ENCODE results near the gene RPP25.

Gene RPP25

DNA sequence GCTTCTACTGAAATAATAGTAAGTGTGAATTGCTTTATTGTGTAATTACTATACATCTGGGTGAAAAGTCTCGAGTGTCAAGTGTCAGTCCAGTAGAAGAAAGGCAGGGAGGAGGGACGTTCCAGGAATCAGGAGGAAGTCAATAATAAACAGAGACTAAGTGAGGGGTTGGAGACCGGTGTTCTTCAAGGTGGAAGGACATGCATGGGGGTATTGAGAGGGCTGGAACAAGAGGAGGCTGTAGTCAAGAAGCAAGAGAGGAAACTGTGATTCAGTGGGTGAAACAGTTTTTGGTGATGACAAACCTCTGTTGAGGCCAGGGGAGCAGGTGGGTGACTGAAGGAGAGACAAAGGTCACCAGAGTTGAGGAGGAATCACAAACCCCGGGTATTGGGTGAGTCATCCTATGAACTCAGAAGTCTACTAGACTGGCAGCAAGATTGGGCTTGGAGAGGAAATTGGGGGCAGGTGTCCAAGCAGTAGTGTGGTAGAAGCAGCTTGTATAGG lies 27.2 kb upstream of the RPP25 start:
- TF ChIP-seq EZH2 (IDR thresholded peaks at IDR 0.05; ENCODE audit: borderline replicate concordance, low read length) (no peak), CTCF (IDR thresholded peaks at IDR 0.05; ENCODE audit: low read length) (no peak)
- Histone ChIP-seq H3K9me3 (ENCODE audit: low read length) (no peaks in the 10 kb centered on the region), H3K4me1 (ENCODE audit: insufficient read depth, low read length, severe bottlenecking) (no peaks in the 10 kb centered on the region), H3K27ac (ENCODE audit: low read depth, low read length, poor library complexity, severe bottlenecking) (no peak overlapping the region), H3F3A (ENCODE audit: insufficient read depth, low read length) (no peaks in the 10 kb centered on the region), H3K4me3 (ENCODE audit: low read depth, low read length, poor library complexity, severe bottlenecking) (no peak overlapping the region), H3K4me2 (ENCODE audit: low read length) (no peak overlapping the region), H2AFZ (ENCODE audit: low read length) (no peak overlapping the region), H3K9me2 (ENCODE audit: low read depth, low read length) (no peaks in the 10 kb centered on the region), H3K9ac (ENCODE audit: low read length) (no peak overlapping the region), H3K79me2 (ENCODE audit: insufficient read depth, low read length) (no peaks in the 10 kb centered on the region), H3K36me3 (ENCODE audit: insufficient read depth, low read length) (no peaks in the 10 kb centered on the region), H4K20me1 (ENCODE audit: insufficient read depth, low read length) (no peaks in the 10 kb centered on the region), H3K27me3 (ENCODE audit: insufficient read depth, low read length) (peaks cover 15% of the 10 kb centered on the region; the same call in 1 of the 2 replicates)

- Histone ChIP-seq H3K4me2 (ENCODE audit: low read length) (no peak overlapping the region), H3K4me3 (ENCODE audit: low read depth, low read length, poor library complexity, severe bottlenecking) (no peak overlapping the region), H3K9ac (ENCODE audit: low read length) (no peak overlapping the region), H3K4me1 (ENCODE audit: insufficient read depth, low read length, severe bottlenecking) (no peaks in the 10 kb centered on the region), H3F3A (ENCODE audit: insufficient read depth, low read length) (no peaks in the 10 kb centered on the region), H3K9me3 (ENCODE audit: low read length) (no peaks in the 10 kb centered on the region), H3K36me3 (ENCODE audit: insufficient read depth, low read length) (no peaks in the 10 kb centered on the region), H3K27me3 (ENCODE audit: insufficient read depth, low read length) (peaks cover 15% of the 10 kb centered on the region; the same call in 1 of the 2 replicates), H3K9me2 (ENCODE audit: low read depth, low read length) (no peaks in the 10 kb centered on the region), H3K27ac (ENCODE audit: low read depth, low read length, poor library complexity, severe bottlenecking) (no peak overlapping the region), H4K20me1 (ENCODE audit: insufficient read depth, low read length) (no peaks in the 10 kb centered on the region), H2AFZ (ENCODE audit: low read length) (no peak overlapping the region), H3K79me2 (ENCODE audit: insufficient read depth, low read length) (no peaks in the 10 kb centered on the region)
- TF ChIP-seq EZH2 (IDR thresholded peaks at IDR 0.05; ENCODE audit: borderline replicate concordance, low read length): no peak
- no peak for TF ChIP-seq CTCF (IDR thresholded peaks at IDR 0.05; ENCODE audit: low read length)
Measured at GRCh38 chr15:74982183-74982582, 25.6 kb upstream of the RPP25 start.

DNA sequence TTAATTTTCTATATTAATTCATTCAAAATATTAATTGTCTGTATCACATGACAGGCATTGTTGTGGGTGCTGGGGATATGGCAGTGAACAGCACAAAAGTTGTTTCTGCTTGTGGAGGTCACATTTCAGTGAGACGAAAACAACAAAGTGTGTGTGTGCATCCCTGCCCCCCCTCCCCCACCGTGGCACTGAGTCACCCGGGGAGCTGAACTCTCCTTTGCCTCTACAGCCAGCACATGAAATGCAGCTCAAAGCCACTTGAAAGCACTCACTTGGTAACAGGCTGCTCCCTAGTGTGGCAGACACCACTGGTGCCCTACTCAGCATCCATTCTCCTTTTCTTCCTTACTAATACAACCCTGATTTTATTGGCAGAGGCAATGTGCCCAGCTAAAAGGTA lies 21.9 kb upstream of the RPP25 start:
- Histone ChIP-seq H3K4me2 (ENCODE audit: low read length) (no peak overlapping the region), H3K9me3 (ENCODE audit: low read length) (no peaks in the 10 kb centered on the region), H3K27me3 (ENCODE audit: insufficient read depth, low read length) (peaks cover 5% of the 10 kb centered on the region; the same call in 1 of the 2 replicates), H4K20me1 (ENCODE audit: insufficient read depth, low read length) (no peaks in the 10 kb centered on the region), H3K4me1 (ENCODE audit: insufficient read depth, low read length, severe bottlenecking) (no peaks in the 10 kb centered on the region), H3F3A (ENCODE audit: insufficient read depth, low read length) (no peaks in the 10 kb centered on the region), H3K79me2 (ENCODE audit: insufficient read depth, low read length) (no peaks in the 10 kb centered on the region), H3K9me2 (ENCODE audit: low read depth, low read length) (no peaks in the 10 kb centered on the region), H3K4me3 (ENCODE audit: low read depth, low read length, poor library complexity, severe bottlenecking) (no peak overlapping the region), H3K9ac (ENCODE audit: low read length) (no peak overlapping the region), H3K27ac (ENCODE audit: low read depth, low read length, poor library complexity, severe bottlenecking) (no peak overlapping the region), H3K36me3 (ENCODE audit: insufficient read depth, low read length) (no peaks in the 10 kb centered on the region), H2AFZ (ENCODE audit: low read length) (no peak overlapping the region)
- TF ChIP-seq EZH2 (IDR thresholded peaks at IDR 0.05; ENCODE audit: borderline replicate concordance, low read length) (no peak), CTCF (IDR thresholded peaks at IDR 0.05; ENCODE audit: low read length) (no peak)

Measured in OCI-LY1 (cell line).